AG09309 (cell line): ENCODE results near the gene VAV3.

ENCODE experiments used
- DNase-seq: peaks from one replicate; pipeline ENCODE4 v3.0.0-alpha.2; 2010; ENCODE audit warnings: low read depth
- H3K4me3 ChIP-seq: 2 replicates; pipeline ENCODE4 v1.5.1; 2011; ENCODE audit warnings: mild to moderate bottlenecking, low read depth, low read length, moderate library complexity; ENCODE audit not compliant: control insufficient read depth
- CTCF ChIP-seq: IDR thresholded peaks from 2 replicates; pipeline ENCODE4 v1.5.1; 2011; ENCODE audit warnings: mild to moderate bottlenecking, low read depth, low read length, inconsistent platforms; ENCODE audit not compliant: insufficient read depth, control insufficient read depth; ENCODE audit errors: missing control alignments

Gene VAV3

GRCh38 chr1:107821340-107821739 is 143.6 kb downstream of the VAV3 start:
- H3K4me3 ChIP-seq: no peak overlapping the region
- no peak for TF ChIP-seq CTCF
- DNase-seq: no peak

- no peak for DNase-seq
- no peak overlapping the region for H3K4me3 ChIP-seq
These were observed 144.2 kb downstream of the VAV3 start for GRCh38 chr1:107820801-107821200.

GRCh38 chr1:107817935-107818334 is 147.0 kb downstream of the VAV3 start:
- DNase-seq: no peak
- no peak overlapping the region for H3K4me3 ChIP-seq
- TF ChIP-seq CTCF: no peak

More at GRCh38 chr1:107820801-107821200, 144.2 kb downstream of the VAV3 start:
- TF ChIP-seq CTCF: no peak

GRCh38 chr1:107817206-107817605 is 147.8 kb downstream of the VAV3 start:
- no peak overlapping the region for H3K4me3 ChIP-seq
- TF ChIP-seq CTCF: no peak
- DNase-seq: no peak

GRCh38 chr1:107810291-107810951 is 154.6 kb downstream of the VAV3 start:
- H3K4me3 ChIP-seq: no peak overlapping the region
- no peak for DNase-seq
- no peak for TF ChIP-seq CTCF

GRCh38 chr1:107807855-107808254 is 157.1 kb downstream of the VAV3 start:
- no peak overlapping the region for H3K4me3 ChIP-seq
- no peak for TF ChIP-seq CTCF

More at GRCh38 chr1:107807855-107808254, 157.1 kb downstream of the VAV3 start:
- no peak for DNase-seq
